ENCODE data around the gene PLA2R1. TPM values are rescaled to one million over a fixed set of nuclear protein-coding genes. Genes with fewer than 3 reads are reported as not detected.
A peak's percentile ranks its signal among the peaks of the same experiment; 100 is the strongest.

The PLA2R1 gene
- total and polyA plus RNA-seq, 8 donors: 0.31 to 6.8 (median 3.3) TPM

GRCh38 chr2:160076241-160076640 lies 13.8 kb upstream of the PLA2R1 start:
- H3K27ac ChIP-seq: no peak overlapping the region
- TF ChIP-seq POLR2A (IDR thresholded peaks at IDR 0.05) (no peak), POLR2AphosphoS5 (IDR thresholded peaks at IDR 0.05) (peak in 1 of 3 donors; percentile 12), EP300 (IDR thresholded peaks at IDR 0.05) (no peak)
- TF ChIP-seq, protein P1, sequence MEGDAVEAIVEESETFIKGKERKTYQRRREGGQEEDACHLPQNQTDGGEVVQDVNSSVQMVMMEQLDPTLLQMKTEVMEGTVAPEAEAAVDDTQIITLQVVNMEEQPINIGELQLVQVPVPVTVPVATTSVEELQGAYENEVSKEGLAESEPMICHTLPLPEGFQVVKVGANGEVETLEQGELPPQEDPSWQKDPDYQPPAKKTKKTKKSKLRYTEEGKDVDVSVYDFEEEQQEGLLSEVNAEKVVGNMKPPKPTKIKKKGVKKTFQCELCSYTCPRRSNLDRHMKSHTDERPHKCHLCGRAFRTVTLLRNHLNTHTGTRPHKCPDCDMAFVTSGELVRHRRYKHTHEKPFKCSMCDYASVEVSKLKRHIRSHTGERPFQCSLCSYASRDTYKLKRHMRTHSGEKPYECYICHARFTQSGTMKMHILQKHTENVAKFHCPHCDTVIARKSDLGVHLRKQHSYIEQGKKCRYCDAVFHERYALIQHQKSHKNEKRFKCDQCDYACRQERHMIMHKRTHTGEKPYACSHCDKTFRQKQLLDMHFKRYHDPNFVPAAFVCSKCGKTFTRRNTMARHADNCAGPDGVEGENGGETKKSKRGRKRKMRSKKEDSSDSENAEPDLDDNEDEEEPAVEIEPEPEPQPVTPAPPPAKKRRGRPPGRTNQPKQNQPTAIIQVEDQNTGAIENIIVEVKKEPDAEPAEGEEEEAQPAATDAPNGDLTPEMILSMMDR (IDR thresholded peaks at IDR 0.05): no peak
- intact Hi-C loops (cut with DNase I; ENCODE audit: low total_unique reads): no loop called here
- DNase-seq: peak in 1 of 2 donors; percentile 60
- WGBS, 5 donors: 23 to 66% (median 41%) methylated on average over 2 of the region's 2 CpGs
- H3K9me3 ChIP-seq: peaks cover 0 to 9% (median 0%) of the 10 kb centered on the region in 4 donors
- peaks cover 3 to 20% (median 13%) of the 10 kb centered on the region in 4 donors for H3K4me1 ChIP-seq
- no peak overlapping the region for H3K4me3 ChIP-seq
- H3K27me3 ChIP-seq: no peaks in the 10 kb centered on the region
- no peaks in the 10 kb centered on the region for H3K36me3 ChIP-seq

- H3K36me3 ChIP-seq: no peaks in the 10 kb centered on the region
- peak in 1 of 2 donors; percentile 32 for DNase-seq
- intact Hi-C loops (cut with DNase I; ENCODE audit: low total_unique reads): no loop called here
- H3K27me3 ChIP-seq: no peaks in the 10 kb centered on the region
- TF ChIP-seq POLR2A (IDR thresholded peaks at IDR 0.05) (no peak), POLR2AphosphoS5 (IDR thresholded peaks at IDR 0.05) (no peak), EP300 (IDR thresholded peaks at IDR 0.05) (no peak)
- TF ChIP-seq, protein P1 (IDR thresholded peaks at IDR 0.05): no peak
- H3K27ac ChIP-seq: no peak overlapping the region
- H3K9me3 ChIP-seq: peaks cover 0 to 7% (median 0%) of the 10 kb centered on the region in 4 donors
- H3K4me3 ChIP-seq: no peak overlapping the region
- 60 to 94% (median 80%) methylated on average over 5 of the region's 5 CpGs for WGBS, 5 donors
- peaks cover 3 to 20% (median 13%) of the 10 kb centered on the region in 4 donors for H3K4me1 ChIP-seq
Observed at GRCh38 chr2:160075171-160075570, 12.8 kb upstream of the PLA2R1 start.

DNA sequence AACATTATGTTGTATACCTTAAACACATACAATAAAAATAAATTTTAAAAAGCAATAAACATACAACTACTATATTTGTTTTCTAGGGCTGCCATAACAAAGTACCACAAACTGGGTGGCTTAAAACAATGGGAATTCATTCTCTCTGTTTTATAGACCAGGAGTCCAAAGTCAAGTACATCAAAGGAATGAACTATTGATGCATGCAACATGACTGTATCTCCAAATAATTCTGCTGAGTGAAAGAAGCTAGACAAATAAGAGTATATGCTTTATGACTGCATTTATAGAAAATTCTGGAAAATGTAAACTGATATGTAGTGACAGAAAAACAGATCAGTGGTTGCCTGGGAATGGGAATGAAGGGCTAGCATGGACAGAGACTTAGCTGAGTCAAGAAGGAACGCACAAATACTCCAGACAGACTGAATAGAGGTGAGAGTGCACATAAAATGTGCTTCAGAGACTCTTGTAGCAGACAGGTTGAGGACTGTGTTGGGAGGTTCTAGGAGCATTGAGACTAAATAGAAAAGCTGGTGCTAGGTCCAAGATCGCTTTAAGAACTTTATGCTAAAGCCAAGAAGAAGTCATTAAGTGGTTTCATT lies 11.0 kb upstream of the PLA2R1 start:
- 66 to 94% (median 90%) methylated on average over 2 of the region's 2 CpGs for WGBS, 5 donors
- H3K4me3 ChIP-seq: no peak overlapping the region
- DNase-seq: no peak
- no peaks in the 10 kb centered on the region for H3K9me3 ChIP-seq
- H3K27me3 ChIP-seq: no peaks in the 10 kb centered on the region
- H3K27ac ChIP-seq: no peak overlapping the region
- intact Hi-C loops (cut with DNase I; ENCODE audit: low total_unique reads): no loop called here
- peaks cover 3 to 20% (median 13%) of the 10 kb centered on the region in 4 donors for H3K4me1 ChIP-seq
- TF ChIP-seq, protein P1 (IDR thresholded peaks at IDR 0.05): no peak
- TF ChIP-seq POLR2AphosphoS5 (IDR thresholded peaks at IDR 0.05) (no peak), POLR2A (IDR thresholded peaks at IDR 0.05) (no peak), EP300 (IDR thresholded peaks at IDR 0.05) (no peak)
- H3K36me3 ChIP-seq: no peaks in the 10 kb centered on the region

- H3K27me3 ChIP-seq: no peaks in the 10 kb centered on the region
- no peaks in the 10 kb centered on the region for H3K36me3 ChIP-seq
- no peaks in the 10 kb centered on the region for H3K4me1 ChIP-seq
- H3K9me3 ChIP-seq: no peaks in the 10 kb centered on the region
- intact Hi-C loops (cut with DNase I; ENCODE audit: low total_unique reads): no loop called here
- H3K4me3 ChIP-seq: no peak overlapping the region
- no peak for DNase-seq
- H3K27ac ChIP-seq: no peak overlapping the region
- WGBS, 5 donors: 90 to 99% (median 95%) methylated on average over 2 of the region's 2 CpGs
- TF ChIP-seq, protein P1 (IDR thresholded peaks at IDR 0.05): no peak
- TF ChIP-seq POLR2A (IDR thresholded peaks at IDR 0.05) (no peak), POLR2AphosphoS5 (IDR thresholded peaks at IDR 0.05) (no peak), EP300 (IDR thresholded peaks at IDR 0.05) (no peak)
Observed at GRCh38 chr2:160068906-160069305, 6.5 kb upstream of the PLA2R1 start.
